DMS53 treated with DMSO at 0.1 percent for 48 hours (cell line): ENCODE results near the gene FXYD3.
"Not testable (repeated sequence)": the region's sequence is repeated elsewhere in the genome, so short reads cannot be mapped to it uniquely, and the experiment has no call there.

ENCODE experiments used
- DNase-seq: peaks from one replicate; lab custom pipeline; 2025; ENCODE audit not compliant: unreplicated experiment; lab: John Stamatoyannopoulos, UW

The FXYD3 gene

DNA sequence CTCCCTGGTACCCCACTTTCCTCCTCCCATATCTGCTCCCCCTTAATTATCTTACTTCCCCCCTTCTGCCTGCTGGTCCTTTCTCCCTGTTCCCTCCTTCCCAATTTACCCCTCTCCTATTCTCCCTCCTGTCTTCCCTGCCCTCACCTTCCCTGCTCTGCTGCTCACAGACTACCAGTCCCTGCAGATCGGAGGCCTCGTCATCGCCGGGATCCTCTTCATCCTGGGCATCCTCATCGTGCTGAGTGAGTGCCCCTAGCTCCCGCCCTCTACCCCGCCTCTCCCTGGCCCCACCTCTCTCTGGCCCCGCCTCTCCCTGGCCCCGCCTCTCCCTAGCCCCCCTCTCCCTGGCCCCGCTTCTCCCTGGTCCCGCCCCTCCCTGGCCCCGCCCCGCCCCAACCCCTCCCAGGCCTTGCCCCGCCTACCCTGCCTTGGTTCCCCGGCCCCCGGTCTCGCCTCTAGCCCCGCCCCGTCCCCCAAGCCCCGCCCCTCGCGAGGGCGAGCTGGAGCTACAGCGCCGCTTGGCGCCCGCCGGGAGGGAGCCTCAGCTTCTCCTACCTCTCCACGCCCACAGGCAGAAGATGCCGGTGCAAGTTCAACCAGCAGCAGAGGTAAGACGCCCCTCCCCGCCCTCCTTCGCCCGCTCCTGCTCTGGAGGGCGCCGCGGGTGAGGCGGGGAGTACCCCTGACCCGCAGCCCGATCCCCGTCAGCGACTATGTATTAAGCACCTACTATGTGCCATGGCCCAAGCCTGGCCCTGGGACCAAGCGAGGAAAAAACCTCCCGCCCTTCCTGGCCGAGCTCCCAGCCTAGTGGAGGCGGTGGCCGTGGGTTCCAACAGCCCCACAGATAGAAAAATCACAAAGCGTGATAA is 25.6 kb downstream of the FXYD3 start:
- DNase-seq = peak; percentile 92

DNA sequence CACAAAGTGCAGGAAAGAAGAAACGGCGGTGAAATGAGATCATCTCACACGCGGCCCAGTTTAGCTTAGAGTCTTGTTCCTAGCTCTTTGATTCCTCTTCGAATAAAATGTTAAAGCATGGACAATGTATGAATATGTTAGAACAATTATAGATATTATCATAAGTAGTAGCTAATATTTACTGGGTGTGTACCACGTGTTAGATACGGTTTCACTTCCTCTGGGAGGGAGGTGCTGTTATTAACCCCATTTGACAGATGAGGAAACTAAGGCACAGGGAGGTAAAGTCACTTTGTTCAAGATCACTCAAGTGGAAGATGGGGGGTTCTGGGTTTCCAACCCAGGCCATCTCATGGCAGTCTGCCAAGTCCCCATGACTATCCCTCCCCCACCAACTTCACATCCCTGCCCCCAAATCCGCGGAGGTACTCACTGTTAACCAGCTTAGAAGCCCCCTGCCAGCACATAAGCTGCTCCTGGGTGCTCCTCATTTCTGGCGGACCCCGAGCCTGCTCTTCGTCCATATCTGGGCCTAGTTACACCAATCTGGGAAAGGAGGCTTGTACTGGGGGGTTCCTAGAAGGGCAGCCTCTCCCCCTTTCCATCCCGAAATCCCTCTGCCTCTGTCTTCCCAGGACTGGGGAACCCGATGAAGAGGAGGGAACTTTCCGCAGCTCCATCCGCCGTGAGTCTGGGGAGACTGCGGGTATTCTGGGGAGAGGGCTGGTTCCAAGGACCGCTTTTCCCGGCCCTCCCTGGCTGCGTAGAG is 26.4 kb downstream of the FXYD3 start:
- peak; percentile 38 for DNase-seq

DNA sequence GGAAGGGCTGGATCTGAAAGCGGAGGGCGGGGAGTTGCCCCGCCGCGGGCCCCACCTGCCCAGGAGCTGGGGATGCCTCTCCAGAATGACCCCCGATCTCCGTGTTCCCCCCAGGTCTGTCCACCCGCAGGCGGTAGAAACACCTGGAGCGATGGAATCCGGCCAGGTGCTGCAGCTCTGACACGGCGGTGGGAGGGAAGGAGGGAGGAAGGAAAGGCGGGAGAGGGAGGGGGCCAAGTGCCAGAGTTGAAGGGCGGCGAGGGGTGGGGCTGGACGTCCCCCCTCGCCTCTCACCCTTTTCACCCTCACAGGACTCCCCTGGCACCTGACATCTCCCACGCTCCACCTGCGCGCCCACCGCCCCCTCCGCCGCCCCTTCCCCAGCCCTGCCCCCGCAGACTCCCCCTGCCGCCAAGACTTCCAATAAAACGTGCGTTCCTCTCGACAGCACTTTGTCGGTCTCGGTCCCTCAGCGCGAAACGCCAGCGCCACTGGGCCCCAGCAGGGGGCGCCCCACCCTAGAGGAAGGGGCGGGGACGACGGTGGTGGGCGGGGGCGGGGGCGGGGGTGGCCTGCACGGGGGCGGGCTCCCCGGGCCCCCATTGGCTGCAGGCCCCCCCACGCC is 27.1 kb downstream of the FXYD3 start:
- peak; percentile 58 for DNase-seq

DNA sequence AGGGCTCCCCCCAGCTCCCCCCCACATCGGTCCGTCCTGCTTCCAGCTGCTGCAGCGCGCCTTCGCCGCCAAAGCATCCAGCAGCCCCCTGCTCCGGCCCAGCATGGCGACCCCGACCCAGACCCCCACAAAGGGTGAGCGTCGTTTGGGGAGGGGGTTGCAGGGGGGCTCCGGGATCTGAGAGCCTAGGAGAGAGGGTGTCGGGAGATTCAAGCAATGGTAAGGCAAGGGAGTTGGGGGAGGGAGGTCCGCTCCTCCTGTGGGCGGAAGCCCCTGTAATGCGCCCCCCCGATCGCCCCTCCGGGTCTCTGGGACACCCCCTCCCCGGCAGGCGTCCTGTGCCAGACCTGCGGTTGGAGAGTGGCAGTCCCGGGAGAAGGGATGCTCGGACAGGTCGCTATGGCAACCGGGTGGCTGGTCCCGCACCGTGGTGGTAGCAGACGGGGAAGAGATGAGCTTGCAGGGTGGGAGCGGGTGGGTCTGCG is 27.6 kb downstream of the FXYD3 start, which contains the start of gene FXYD7:
Gene FXYD7 (plus strand): TSS at position 25 of the 485 bp plus-strand sequence. CDS start 79 bp downstream, at position 104.
- no peak for DNase-seq

DNA sequence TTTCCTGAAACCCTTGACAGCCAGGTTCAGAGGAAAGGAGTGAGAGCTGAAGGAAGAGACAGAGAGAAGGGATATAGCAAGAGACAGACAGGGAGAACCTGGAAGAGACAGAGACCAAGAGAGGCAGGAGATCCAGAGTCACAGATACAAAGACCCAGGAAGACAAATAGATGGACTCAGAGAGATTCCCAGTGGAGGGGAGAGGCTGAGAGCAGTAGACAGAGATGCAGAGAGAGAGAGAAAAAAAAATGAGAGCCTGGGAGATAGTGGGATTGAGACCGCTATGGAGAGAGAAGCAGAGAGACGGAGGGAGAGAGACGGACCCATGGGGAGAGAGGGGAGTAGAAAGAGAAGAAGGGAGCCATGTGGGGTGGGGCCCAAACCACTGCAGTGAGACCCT is 28.2 kb downstream of the FXYD3 start:
- DNase-seq = no peak

DNA sequence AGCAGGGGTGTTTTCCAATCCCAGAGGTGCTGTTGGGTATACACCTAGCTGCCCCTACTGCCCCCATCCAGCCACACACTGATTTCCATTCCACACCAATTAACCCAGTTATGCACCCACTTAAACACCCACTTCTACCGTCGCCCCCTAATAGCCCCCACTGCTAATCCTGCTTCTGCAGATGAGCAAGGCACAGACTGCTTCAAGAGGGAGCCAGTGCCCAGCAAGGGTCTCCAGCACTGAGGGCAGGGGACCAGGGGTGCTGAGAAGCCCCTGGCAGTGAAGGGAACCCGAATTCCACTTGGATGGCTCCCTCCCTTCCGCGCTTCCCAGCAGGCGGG is 28.6 kb downstream of the FXYD3 start:
- DNase-seq = no peak

DNA sequence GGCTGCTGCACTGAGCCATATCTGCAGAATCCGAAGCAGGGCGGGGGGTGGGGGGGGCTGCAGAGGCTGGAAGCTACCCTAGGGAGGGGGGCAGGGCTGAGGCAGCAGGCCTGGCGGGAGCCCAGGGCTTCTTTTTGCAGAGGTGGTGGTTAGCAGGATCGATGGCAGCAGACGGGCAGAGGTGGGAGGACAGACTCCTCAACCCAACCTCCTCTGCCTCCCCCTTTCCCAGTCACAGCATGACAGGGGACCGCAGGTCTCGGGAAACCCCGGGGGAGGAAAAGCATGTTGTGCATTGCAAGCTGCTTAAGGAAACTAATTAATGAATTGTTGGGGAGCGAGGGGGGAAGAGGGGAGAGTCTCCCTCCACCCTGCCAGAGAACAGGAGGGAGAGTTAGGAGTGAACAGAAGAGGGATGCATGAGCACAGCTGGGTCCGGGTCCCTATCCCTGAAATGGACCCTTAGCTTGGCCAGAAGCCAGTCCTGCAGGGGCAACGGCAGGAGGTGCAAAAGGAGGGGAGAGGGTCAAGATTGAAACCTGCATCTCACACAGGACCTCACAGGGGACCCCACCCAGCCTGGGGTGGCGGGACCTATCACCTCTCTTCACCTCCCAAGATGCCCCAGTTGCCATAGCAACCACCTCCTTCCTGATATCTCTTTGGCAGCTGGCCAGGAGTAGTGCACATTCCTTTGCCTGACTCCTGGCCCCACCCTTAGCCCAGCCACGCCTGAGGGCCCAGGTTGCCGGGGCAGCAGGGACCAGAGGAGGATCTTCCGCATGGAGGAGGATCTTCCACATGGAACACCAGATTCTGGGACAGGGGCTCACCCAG is 29.2 kb downstream of the FXYD3 start:
- DNase-seq = no peak

DNA sequence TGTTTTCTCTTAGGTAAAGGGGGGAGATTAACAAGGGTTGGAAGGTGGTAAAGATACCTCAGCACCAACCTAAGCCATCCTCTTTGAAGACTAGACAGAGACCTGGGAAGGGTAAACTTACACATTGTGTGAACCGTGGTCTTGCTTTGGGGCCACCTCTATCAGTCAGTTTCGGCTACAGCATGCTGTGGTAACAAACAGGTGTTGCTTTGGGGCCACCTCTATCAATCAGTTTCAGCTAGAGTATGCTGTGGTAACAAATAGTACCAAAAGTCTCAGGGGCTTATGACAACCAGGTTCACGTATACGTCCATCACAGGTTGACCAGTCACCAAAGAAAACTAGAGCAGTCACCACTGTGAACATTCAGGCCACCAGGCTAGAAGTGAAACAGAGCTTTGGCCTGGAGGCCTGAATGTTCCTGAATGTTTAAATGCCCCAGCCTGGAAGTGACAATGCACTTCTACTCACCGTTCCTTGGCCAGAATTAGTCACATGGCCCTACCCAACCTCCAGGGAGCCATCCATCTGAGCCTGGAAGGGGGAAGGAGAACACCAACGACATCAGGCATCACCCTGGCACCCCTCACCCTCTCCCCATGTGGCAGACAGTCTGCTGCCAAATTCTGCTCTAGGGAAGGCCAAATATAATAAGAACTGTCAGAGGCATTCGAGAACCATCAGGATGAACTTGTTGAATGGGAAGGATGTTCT is 31.3 kb downstream of the FXYD3 start:
- no peak for DNase-seq

DNA sequence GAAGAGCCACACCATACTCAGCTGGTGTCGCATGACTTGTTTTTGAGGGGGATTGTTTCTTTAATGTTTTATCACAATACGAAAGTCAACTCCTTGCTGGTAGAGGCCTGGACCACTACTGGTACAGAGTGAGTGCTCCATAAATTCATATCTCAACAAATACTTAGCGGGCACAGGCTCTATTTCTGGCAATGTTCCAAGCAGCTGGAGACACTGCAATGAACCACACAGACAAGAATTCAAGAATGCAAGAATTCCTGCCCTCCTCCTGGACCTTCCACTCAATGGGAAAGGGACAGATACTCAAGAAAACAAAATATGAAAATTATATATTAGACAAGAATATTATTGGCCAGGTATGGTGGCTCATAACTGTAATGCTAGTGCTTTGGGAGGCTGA is 33.8 kb downstream of the FXYD3 start:
- no peak for DNase-seq

DNA sequence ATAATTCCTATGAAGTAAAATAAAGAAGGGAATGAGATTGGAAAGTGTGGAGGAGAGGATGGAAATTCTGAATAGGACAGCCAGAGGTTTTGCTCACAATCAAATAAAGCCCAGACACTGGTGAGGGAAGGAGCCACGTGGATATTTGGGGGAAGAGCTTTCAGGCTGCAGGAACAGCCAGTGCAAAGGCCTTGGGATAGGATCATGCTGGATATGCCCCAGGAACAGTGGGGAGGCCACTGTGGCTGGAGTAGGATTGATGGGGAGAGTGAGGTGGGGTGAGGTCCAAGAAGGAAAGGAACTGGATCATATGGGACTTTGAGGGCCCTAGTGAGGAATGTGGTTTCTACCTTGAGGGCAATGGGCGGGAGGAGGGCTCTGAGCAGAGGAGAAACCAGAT is 34.8 kb downstream of the FXYD3 start:
- DNase-seq = no peak

DNA sequence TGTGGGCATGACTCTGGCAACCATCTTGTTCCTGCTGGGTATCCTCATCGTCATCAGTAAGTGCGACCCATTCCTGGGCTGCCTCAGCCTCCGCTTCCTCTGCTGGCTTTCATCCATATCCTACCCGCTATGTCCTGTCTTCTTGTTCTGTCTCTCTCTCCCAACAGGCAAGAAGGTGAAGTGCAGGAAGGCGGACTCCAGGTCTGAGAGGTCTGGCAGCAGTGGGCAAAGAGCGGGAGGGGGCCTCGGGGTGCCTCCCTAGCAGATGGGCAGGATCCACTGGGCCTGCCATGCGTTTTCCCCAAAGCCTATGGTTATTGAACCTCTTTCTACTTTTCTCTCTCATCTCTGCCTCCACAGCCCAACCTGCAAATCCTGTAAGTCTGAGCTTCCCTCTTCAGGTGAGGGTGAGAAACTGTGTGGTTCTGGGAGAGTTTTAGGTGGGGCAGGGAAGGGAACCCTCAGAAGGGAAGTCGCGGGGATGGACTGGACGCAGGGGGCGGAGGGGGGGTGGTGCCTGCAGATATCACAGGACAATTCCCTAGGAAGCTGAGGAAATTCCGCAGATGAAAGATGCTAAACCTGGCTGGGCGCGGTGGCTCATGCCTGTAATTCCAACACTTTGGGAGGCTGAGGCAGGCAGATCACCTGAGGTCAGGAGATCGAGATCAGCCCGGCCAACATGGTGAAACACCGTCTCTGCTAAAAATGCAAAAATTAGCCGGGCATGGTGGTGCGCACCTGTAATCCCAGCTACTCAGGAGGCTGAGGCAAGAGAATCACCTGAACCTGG is 35.8 kb downstream of the FXYD3 start:
- no peak for DNase-seq

DNA sequence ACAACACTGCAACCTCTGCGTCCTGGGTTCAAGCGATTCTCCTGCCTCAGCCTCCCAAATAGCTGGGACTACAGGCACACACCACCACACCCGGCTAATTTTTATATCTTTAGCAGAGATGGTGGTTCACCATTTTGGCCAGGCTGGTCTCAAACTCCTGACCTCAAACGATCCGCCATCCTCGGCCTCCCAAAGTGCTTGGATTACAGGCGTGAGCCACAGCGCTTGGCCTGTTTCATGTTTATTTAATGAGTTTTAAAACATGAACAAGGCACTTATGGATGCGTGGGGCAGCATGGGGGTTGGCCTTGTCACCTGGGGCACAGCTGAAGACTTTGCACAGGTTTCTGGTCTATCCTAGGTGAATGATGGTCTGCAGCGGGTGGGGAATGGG is 37.5 kb downstream of the FXYD3 start:
- not testable (repeated sequence) for DNase-seq

DNA sequence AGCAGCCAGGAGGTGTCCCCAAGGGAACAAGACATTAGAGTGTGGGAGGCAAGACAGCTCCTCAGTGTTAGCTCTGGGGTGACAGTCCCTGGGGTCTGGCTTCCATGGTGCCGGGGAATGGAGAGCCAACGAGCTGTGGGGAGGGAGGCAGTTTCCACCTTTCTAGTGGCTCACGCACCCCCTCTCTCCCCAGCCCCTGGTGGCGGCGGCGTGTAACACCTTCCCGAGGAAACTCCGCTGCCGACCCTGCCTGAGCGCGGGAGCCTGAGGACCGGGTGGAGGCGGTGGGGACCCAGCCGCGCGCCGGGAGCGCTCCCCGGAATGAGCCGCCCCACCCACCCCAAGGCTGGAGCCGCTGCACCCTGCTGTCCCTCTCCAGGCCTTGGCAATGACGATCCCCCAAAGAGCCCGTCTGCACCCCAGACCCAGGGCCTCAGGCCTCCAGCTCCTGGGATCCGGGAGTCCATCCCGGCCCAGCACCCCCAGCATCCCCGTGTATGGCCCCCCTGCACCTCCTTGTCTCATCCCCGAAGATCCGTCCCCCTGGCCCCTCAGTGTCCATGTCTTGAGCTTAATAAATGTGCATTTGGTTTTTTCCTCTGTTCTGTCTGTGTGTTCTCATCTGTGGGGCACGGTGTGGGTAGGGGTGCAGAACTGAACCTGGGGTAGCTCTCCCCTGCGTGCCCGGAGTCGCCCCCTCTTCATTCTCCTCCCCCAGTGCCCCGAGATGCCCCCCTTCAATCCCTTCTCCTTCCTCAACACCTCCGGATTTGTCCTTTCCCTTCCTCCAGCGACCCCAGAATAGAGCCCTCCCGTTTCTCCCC is 38.3 kb downstream of the FXYD3 start:
- no peak for DNase-seq

DNA sequence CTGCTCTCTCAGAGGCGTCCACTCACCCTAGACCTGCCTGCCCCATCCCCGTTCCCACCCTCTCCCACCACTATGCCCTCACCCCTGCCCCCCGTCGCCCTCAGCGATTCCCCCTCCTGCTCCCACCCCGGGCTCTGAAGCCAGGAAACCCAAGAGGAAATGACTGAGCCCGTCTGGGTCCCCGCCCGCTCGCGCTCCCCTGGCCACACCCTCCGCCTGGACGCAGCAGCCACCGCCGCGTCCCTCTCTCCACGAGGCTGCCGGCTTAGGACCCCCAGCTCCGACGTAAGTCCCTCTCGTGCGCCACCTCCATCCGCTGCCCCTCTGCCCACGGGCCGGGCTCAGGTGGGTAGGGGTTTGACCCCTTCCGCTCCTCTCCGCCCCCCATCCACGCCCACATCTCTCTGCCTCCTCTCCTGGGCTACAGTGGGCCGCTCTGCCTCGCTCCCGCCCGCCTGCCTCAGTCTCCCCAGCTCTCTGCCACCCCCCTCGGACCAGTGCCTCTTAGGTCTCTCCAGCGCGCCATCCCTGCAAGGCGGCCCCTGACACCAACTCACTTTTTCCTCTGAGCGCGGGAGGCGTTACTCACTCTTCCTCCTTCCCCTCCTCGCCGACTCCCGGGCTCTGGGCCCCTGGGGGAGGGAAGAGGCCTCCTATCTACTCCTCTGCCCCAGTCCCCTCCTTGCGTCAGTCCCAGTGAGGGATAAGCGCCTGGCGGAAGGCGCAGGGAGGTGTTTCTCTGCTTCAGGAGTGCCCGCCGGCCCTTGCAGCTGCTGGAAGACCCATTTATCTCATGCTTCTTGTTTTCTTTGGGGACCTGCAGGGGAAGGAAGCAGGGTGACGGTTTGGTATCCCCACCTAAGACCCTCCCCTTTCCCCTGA is 39.1 kb downstream of the FXYD3 start, which contains the start of gene FXYD5:
Gene FXYD5 (plus strand): TSS at position 211 of the 882 bp plus-strand sequence. CDS start 816 bp downstream, outside the sequence.
- DNase-seq = peak; percentile 52

DNA sequence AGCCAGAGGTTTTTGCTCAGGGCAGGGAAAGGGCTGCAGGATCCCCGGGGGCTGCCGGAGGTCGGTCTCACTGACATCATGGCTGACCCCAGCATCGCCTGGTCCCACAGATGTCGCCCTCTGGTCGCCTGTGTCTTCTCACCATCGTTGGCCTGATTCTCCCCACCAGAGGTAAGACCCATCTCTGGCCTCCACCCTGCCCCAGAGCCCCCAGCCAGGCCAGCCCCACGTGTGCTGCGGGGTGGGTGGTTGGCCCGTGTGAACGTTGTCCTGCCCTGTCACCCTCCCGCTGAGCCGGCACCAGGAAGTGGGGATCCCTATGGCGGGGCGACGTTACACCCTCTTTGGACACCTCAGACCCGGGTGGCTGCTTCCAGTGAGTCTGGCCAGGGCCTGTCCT is 39.8 kb downstream of the FXYD3 start:
- DNase-seq = no peak

DNA sequence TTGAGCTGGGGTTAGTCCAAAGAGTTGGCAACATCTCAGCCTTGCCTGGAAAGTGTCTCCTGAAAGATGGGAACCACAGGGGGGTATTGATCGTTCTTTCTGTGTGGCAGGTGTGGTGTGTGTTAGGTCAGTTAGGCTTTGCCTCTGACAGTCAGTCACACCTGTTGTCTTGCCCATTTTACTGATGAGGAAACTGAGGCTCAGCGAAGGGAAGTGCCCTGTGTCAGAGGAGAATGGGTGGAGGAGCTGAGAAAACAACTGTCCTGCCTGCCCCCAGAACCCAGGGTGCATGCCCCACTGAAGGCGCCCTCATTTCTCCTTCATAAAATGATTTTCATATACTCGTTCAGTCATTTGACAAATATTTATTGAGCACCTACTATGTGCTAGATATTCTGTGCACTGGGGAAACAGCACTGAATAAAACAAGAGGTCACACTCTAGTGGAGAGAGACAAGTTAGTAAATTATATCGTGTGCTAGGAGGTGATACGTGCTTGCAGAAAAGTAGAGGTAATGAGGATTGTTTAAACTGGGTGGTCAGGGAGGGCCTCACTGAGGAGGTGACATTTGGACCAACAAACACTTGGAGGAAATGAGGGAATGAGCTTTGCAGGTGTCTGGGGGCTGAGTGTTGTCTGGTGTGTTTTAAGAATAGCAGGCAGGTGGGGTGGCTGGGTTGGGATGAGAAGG is 40.5 kb downstream of the FXYD3 start:
- no peak for DNase-seq

DNA sequence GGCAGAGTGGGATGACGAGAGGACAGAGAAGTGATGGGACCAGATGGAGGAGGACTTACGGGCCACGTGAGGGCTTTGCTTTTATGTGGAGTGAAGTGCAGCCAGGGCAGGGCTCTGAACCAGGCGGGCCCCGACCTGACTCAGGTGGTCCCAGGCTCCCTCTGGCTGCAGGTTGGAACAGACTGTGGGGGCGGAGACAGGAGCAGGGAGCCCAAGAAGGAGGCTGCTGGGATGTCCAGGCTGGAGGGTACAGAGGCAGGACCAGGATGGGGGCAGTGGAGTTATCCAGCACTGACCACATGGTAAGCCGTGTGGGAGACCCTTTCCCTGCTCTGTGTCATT is 41.0 kb downstream of the FXYD3 start:
- no peak for DNase-seq
